Medulla oblongata (tissue), 1 donor: ENCODE measurements around the gene ENTPD8.
"Not testable (repeated sequence)": the region's sequence is repeated elsewhere in the genome, so short reads cannot be mapped to it uniquely, and the experiment has no call there.

Experiments used
- DNase-seq: peaks from one replicate; pipeline ENCODE4 v3.0.0-alpha.2; 2015; ENCODE audit errors: extremely low spot score

ENTPD8 gene

DNA sequence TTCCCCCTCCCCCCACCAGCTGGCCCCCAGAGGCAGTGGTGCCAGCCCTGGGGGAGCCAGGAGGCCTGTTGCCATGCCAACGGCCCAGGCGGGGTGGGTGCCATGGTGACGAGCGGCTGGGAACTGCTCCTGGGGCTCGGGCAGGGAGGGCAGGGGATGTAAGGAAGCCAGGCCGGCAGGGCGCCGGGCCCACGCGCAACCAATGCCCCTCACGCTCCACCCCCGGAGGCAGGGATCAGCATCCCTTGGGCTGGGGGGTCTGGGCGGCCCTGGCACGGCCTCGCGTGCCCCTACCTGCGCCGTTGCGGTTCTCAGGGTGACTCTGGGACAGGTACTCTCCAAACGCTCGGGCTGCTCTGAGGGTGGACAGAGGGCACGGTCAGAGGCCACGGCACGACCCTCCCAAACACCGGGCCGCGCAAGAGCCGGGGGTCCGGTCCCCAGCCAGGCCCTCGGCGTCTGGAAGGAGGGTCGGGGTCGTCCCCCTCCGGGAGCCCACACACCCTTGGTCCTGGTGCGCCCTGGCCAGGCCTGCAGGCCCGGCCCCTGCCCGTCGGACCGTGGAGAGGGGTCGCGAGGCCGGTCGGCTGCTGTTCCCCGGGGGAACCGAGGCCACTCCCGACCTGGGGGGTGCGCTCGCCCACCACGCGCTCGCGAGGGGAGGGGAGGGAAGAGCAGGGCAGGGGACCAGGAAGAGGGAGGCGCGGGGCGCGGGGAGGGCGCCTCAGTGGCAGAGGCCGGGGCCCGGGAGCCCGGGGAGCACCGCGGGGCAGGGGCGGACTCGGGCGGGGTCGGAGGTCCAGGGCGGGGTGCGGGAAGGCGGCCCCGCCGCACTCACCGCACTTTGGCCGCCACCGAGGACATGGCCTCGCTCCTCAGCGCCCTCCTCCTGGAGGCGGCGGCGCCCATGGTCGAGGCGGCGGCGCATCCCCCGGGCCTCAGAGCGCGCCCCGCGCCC lies 17.3 kb upstream of the ENTPD8 start:
- peak; percentile 74 for DNase-seq

DNA sequence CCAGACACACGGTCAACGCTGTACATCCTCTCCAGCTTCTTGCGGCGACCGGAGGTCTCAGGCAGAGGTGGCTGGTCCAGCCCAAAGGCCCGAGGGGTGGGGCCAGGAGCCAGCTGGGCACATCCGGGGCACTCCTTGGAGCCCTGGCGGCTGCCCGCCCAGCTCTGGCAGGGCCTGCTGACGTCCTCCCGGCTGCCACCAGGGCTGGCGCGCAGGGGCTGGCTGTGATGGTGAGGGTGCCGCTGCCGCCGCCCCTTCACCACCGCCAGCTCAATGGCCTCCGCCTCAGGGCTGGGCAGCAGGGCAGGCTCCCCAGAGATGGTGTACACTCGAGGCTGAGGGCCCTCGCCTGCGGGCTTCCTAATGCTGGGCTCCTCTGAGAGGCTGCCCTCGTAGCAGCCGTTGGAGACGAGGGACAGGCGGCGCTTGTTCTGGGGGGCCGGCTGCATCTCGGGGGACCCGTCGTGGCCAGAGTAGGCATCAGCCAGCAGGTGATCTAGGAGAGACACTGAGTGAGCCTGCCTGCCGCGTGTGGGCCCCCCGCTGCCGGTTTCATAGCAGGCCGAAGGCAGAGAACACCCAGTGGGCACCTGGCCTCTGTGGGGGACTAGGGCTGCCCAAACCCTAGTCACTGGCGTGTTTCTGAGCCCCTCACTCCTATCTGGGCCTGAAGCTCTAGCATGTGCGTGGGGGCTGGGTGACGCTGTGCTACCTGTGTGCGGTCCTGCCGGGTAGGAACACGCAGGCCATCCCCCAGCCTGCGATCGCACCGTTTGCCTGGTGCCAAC lies 16.4 kb upstream of the ENTPD8 start:
- DNase-seq = no peak

DNA sequence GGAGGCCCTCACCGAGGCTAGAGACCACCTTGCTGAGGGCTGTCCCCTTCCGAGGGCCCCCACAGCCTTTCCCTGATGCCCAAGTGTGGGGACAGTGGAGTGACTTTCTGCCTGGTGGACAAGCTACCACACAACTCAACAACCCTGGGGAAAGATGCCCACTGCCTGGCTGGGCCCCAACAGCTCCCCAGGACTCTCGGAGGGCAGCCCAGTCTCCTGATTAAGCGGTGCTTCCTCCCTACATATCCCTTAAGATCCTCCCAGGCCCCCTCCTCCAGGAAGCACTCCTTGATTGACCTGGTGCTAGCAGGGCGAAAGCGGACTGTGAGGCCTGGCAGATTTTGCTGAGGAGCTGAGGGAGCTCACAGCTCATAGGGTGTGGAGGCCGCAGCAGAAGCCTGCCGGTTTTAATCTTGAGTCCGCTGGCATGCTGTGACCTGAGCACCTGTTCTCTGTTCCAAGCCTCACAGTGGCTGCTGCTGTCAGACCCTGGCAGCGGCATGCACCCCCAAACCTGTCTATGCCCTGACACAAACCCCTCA lies 15.8 kb upstream of the ENTPD8 start:
- no peak for DNase-seq

DNA sequence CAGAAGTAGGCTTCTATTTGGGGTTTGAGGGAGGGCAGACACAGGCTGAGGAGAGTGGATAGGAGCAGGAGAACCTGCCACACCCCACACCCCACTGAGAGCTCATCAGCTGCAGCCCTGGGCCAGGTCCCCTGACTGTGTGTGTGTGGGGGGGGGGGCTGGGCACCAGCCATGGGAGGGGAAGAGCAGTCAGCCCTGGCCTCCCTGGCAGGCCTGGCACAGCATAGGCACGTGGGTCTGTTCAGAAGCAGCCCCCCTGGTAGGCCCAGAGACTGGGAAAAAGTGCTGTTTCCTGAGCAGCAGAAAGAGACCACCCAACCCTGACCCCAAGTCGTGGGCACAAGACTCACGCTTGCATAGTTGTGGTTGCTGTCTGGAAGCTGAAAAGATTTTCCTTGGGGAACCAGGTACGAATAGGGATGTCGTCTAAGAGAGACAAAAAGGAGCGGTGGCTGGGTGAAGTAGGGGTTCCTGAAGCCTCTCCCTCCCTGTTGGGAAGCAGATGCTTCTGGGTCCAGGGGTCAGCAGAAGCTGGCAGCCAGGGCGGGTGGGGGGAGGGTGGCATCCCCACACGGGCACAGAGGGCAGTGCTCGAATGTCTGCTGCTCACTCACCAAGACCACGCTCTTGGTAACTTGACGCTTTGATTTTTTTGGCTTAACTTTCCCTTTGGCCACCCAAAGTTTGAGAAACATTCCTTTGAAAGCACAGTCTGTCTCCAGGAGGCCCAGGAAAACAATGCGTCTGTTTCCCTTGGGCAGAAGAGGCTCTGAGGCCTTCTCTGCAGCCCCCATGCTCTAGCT lies 15.1 kb upstream of the ENTPD8 start:
- DNase-seq = peak; percentile 79

DNA sequence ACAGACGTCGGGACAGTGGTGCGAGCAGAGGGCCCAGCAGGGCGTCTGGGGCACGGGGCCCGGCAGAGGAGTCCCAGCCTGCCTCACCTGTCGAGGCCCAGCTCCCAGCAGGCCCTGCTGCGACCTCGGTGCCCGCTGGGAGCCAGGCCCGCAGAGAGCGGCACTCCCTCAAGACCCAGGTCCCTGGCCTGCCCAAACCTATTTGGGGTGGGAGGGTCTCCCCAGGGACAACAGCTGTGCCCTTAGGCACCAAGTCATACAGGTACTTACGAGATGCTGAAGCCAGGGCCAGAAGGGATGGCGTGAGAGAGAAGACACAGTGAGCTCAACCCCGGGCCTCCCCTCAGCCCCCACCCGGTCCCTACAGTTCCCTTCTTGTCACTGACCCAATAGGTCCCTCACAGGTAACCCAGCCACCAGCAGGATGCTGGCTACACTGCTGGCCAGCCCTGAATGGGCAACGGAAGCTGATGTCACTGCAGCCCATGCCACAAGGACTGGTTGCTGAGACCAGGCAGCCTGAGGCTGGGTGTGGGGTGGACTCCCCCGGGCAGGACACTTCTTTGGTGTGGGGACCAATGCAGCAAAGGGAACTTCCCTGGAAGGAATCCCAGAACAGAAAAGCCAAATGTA lies 14.3 kb upstream of the ENTPD8 start:
- no peak for DNase-seq

DNA sequence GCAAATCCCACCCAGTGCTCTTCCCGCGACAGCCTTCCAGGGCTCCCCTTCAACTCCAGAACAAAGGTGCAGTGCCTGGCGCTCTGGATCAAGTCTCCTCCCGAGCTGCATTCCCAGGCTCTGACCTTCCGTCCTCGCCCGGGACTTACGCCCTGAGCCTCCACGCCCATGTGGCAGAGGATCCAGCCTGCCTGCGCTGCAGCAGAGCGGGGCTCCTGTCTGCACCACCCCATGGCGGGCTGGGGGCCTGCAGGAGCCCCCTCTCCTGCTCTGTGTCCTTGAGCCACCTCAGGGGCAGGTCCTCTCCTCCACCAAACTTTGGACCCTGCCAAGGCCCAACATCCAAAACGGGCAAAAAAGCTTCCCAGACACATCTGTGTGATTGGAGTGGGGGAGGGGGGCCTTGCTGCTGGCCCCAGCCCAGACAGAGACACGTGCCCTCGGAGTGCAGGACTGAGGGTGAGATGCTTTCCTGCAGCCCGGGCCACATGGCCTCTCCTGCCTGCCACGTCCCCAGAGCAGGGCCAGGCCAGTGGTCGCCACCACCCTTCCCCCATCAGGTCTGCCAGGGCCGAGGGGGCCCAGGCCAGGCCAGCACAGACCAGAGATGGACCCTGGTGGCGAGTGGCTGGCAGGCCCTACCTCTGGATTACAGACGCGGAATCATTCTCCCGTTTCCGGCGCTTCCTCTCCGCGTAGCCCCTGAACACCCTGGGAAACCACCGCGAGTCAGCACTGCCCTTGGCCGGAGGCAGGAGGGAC lies 13.6 kb upstream of the ENTPD8 start:
- no peak for DNase-seq

DNA sequence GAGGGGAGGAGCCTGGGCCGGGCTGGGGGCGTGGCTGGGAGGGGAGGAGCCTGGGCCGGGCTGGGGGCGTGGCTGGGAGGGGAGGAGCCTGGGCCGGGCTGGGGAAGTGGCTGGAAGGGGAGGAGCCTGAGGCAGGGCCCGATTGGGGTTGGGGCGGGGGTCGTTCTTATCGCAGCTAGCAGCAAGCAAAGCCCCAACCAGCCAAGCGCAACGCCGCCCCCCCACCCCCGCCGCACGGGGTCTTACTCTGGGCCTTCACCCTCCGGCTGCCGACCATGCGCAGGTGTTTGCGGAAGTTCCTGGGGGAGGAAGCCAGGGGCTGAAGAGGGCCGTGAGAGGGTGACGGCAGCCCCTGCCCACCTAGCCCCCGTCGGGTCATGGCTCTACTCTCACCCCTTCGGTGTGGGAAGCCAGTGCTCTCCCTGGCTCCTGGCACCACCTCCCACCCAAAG lies 13.0 kb upstream of the ENTPD8 start:
- DNase-seq = no peak

DNA sequence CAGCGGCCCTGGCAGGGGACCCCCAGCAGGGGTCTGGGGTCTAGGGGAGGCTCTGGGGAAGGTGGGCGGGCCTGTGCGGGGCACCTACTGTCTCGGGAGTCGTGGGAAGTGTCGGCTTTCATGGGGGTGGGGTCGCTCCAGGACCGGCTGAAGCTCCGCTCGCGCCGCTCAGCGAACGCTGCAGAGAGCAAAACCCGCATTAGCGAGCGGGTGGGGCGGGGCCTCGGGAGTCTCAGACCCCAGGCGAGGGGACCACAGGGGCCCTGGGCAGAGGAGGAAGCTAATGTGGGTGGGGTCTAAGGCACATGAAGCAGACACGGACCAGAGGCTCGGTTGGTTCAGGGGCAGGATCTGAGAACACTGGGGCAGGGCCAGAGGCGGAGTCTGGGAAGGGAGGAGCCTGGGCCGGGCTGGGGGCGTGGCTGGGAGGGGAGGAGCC lies 12.5 kb upstream of the ENTPD8 start:
- peak; percentile 58 for DNase-seq

DNA sequence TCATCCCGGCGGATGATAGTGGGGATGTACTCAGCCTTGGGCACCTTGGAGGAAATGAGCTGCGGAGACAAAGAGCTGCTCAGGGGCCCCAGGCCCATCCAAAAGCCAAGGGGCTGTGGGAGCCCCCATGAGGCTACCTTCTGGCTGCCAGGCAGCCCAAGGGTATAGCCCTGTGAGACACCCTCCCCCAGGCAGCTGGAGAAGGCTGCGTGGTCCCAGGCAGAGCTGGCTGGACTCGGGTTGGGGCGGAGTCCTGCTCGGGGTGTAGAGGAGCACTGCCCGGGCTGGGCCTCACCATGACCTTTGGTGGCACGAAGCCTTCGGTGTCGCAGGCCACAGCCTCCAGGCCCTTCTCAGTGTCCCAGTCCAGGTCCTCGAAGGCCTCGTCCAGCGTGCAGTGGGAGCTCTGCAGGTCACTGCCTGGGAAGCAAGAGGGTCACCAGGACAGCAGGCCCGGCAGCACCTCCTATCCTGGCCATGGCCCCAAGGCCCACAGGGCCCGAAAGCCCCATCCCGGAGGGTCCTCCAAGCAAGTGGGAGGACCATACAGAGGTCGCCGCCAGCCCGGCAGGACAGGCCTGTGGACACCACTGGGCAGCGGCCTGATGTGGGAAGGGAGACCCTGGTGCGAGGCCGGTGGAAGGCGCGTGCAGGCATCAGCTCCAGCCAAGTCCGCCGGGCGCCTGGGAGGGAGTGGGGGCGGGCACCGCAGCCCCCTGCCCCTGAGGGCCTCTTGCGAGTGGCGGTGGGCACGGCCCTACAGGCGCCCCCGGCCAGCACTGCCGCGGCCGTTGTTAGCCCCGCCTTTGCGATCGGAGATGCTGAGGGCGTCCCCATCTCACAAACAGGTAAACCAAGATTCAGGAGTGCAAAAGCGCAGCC lies 11.8 kb upstream of the ENTPD8 start:
- no peak for DNase-seq

DNA sequence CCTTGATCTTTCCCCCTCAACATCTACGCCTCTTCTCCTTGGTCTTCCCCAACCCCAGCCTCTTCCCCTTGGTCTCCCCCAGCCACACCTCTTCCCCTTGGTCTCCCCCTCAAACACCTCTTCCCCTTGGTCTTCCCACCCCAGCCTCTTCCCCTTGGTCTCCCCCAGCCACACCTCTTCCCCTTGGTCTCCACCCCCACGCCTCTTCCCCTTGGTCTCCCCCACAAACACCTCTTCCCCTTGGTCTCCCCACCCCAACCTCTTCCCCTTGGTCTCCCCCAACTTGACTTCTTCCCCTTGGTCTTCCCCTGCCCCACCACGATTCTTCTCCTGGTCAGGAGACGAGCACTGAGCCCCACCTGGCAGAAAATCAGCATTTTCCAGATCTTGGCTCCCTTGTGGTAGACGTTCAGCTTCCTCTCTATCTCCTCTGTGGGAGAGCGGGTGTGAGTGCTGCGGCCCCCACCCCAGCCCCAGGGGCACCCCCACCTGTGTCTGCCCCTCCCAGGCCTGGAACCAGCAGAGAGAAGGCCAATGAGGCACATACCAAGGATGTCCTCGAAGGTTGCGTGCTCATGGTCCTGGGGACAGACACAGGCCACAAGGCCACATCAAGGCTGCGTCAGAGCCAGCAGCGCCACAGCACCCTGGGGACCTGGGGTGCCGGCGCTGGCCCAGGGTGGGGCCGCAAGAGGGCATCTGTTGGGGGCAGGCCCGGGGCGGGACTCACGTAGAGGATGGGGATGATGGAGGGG lies 11.0 kb upstream of the ENTPD8 start:
- DNase-seq = no peak

DNA sequence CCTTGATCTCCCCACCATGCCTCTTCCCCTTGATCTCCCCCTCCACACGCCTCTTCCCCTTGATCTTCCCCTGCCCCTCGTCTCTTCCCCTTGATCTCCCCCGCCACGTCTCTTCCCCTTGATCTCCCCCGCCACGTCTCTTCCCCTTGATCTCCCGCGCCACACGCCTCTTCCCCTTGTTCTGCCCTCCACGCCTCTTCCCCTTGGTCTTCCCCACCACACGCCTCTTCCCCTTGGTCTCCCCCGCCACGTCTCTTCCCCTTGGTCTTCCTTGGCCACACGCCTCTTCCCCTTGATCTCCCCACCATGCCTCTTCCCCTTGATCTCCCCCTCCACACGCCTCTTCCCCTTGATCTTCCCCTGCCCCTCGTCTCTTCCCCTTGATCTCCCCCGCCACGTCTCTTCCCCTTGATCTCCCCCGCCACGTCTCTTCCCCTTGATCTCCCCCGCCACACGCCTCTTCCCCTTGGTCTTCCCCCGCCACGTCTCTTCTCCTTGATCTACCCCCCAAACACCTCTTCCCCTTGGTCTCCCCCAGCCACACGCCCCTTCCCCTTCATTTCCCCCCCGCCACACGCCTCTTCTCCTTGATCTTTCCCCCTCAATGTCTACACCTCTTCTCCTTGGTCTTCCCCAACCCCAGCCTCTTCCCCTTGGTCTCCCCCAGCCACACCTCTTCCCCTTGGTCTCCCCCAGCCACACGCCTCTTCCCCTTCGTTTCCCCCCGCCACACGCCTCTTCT lies 10.3 kb upstream of the ENTPD8 start:
- DNase-seq = not testable (repeated sequence)

DNA sequence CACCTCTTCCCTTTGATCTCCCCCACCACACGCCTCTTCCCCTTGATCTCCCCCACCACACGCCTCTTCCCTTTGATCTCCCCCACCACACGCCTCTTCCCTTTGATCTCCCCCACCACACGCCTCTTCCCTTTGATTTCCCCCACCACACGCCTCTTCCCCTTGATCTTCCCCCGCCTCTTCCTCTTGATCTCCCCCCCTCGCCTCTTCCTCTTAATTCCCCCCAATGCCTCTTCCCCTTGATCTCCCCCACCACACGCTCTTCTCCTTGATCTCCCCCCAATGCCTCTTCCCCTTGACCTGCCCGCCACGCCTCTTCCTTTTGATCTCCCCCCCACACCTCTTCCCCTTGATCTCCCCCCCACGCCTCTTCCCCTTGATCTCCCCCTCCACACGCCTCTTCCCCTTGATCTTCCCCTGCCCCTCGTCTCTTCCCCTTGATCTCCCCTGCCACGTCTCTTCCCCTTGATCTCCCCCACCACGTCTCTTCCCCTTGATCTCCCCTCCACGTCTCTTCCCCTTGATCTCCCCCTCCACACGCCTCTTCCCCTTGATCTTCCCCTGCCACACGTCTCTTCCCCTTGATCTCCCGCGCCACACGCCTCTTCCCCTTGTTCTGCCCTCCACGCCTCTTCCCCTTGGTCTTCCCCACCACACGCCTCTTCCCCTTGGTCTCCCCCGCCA lies 9.5 kb upstream of the ENTPD8 start:
- not testable (repeated sequence) for DNase-seq

DNA sequence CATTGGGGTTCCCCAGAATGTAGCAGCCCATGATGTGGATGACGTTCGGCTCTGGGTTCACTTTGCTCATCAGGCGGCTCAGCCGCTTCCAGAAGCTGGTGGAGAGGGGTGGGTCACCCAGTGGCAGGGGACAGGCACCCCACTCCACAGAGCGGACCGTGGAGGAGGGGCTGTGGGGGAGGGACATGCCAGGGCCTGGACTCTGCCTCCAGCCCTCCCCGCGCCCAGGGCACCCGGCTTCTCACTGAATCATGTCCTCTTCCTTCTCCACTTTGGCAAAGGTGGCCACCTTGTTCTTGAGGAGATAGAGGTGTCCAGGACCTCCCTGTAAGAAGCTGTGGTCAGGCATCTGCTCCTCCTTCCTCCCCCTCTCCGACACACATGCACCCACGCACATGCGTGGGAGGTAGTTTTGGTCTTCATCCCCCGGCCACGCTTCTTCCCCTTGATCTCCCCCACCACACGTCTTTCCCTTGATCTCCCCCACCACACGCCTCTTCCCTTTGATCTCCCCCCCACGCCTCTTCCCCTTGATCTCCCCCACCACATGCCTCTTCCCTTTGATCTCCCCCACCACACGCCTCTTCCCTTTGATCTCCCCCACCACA lies 8.9 kb upstream of the ENTPD8 start:
- DNase-seq = no peak

DNA sequence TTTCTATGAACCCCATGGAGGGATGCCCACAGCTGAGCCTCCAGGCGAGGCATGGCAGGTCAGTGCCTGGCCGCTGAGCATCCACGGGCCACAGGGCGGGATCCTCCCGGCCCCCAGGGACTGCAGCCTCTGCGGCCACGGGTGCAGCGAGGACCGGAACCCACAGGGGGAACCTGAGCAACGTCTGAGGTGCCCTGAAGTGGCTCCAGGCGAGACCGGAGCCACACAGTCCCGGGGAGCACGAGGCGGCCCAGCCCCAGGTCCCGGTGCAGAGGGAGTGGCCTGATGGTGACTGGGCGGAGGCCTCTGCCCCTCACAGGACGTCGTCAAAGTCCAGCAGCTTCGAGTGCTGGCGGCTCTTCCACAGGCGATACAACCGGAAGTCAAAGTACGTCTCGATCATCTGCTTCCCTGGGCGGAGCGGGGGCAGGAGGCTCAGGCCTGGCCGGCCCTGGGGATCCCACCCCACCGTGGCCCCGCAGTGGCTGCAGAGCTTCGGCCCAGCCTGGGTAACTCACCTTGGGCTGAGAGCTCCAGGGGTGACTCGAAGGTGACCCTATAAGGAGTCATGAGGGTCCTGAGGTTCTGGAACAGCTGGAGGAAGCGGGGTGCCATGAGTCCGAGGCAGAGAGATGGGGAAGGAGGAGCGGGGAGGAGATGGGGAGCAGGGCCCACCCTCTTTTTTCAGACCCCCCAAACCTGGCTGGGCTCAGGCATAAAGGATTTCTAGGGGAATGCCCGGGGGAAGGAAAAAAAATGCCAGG lies 8.1 kb upstream of the ENTPD8 start:
- no peak for DNase-seq

DNA sequence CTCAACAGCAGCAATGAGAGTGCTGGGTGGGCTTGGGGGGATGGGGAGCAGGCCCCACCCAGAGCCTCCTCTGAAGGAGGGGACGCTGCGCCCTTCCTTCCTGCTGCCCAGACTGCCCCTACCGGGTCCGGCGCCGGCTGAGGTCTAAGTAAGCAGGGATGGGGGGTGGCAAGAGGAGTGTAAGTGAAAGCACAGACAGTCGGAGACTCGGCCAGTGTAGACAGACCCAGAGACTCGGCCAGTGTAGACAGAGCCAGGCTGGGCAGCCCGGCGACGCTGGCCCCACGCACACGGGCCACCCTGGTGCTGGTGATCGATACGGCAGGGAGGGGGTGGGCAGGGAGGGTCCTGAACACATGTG lies 7.4 kb upstream of the ENTPD8 start:
- DNase-seq = no peak
